Measurements from ENCODE around the gene SELENOV. TPM values are rescaled to one million over a fixed set of nuclear protein-coding genes. Genes with fewer than 3 reads are reported as not detected.

SELENOV gene
- total RNA-seq, 1 experiment from 2014 or later = not detected

DNA sequence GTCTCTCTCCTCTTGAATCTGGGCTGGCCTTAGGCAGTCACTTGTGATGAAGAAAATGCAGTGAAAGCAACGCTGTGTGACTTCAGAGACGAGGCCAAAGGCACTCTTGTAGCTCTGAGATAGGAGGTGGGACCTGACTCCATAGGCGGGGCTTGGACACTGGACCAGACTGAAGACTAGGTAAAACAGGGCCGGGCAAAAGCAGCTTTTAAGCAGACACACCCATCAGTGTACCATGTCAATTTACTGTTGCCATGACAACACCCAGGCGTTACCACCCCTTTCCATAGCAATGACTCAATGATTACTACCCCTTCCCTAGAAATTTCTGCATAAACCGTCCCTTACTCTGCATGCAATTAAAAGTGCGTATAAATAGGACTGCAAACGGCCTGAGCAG is 31.7 kb downstream of the SELENOV start:
- no peak for ATAC-seq

More for the DNA sequence above, 31.7 kb downstream of the SELENOV start:
- ChIA-PET RAD21 (ENCODE audit: low non-redundant PET in 1 of 2, low total read pairs in 2 of 2, uncharacterized antibody in 2 of 2, unreplicated experiment in 2 of 2) (no interaction called here), CTCF (no interaction called here), POLR2A (no interaction called here)
- H3K27me3 ChIP-seq (ENCODE audit: insufficient read depth, low read length) = no peaks in the 10 kb centered on the region
- H3K79me2 ChIP-seq (ENCODE audit: insufficient read depth, low read length) = no peaks in the 10 kb centered on the region
- H3K4me2 ChIP-seq (ENCODE audit: low read length) = no peak overlapping the region
- H3K9me2 ChIP-seq (ENCODE audit: insufficient read depth) = no peaks in the 10 kb centered on the region
- no peak for DNase-seq (ENCODE audit: low read depth, low spot score)
- peaks cover 0 to 8% of the 10 kb centered on the region in 2 experiments; a peak in 1 of 4 replicates for H3K4me1 ChIP-seq (ENCODE audit: control insufficient read depth in 1 of 2, insufficient read depth in 2 of 2, low read length in 2 of 2)
- no peak overlapping the region for H3K4me3 ChIP-seq (replicated peaks in 1 of 2; ENCODE audit: low read depth in 1 of 2, low read length in 2 of 2)
- intact Hi-C loops (cut with micrococcal nuclease) = no loop called here
- H3K36me3 ChIP-seq (ENCODE audit: control insufficient read depth in 1 of 2, insufficient read depth in 2 of 2, low read length in 2 of 2) = no peaks in the 10 kb centered on the region
- H3K9me3 ChIP-seq (ENCODE audit: control insufficient read depth in 1 of 2, insufficient read depth in 1 of 2, low read depth in 1 of 2, low read length in 2 of 2) = no peaks in the 10 kb centered on the region
- H2AFZ ChIP-seq (ENCODE audit: low read depth, low read length, poor library complexity, severe bottlenecking) = no peak overlapping the region
- TF ChIP-seq POLR2A (IDR thresholded peaks at IDR 0.05; ENCODE audit: borderline replicate concordance, extremely low read depth, insufficient read depth, insufficient read length) (no peak), ZFX (IDR thresholded peaks at IDR 0.05) (no peak), REST (IDR thresholded peaks at IDR 0.05; ENCODE audit: low read depth) (no peak), TCF7L2 (IDR thresholded peaks at IDR 0.05; ENCODE audit: borderline replicate concordance, extremely low read depth, insufficient read depth, insufficient read length) (no peak), ZBTB33 (IDR thresholded peaks at IDR 0.05; ENCODE audit: extremely low read depth, insufficient replicate concordance, low read length) (no peak), SP1 (IDR thresholded peaks at IDR 0.05; ENCODE audit: low read depth) (no peak), ELF1 (IDR thresholded peaks at IDR 0.05; ENCODE audit: borderline replicate concordance, low read depth) (no peak), YY1 (IDR thresholded peaks at IDR 0.05; ENCODE audit: extremely low read depth, insufficient replicate concordance, low read depth, low read length) (no peak), FOSL1 (IDR thresholded peaks at IDR 0.05; ENCODE audit: low read depth) (no peak), EZH2phosphoT487 (IDR thresholded peaks at IDR 0.05; ENCODE audit: borderline replicate concordance) (no peak), CEBPB (IDR thresholded peaks at IDR 0.05; ENCODE audit: low read depth) (no peak), CBX3 (IDR thresholded peaks at IDR 0.05; ENCODE audit: low read depth) (no peak), POLR2AphosphoS5 (IDR thresholded peaks at IDR 0.05; ENCODE audit: low read depth, low read length) (no peak), ZNF274 (IDR thresholded peaks at IDR 0.05; ENCODE audit: low read depth, low read length) (no peak), SIN3A (IDR thresholded peaks at IDR 0.05; ENCODE audit: low read depth) (no peak), EZH2 (IDR thresholded peaks at IDR 0.05) (no peak)
- TF ChIP-seq, protein P1, sequence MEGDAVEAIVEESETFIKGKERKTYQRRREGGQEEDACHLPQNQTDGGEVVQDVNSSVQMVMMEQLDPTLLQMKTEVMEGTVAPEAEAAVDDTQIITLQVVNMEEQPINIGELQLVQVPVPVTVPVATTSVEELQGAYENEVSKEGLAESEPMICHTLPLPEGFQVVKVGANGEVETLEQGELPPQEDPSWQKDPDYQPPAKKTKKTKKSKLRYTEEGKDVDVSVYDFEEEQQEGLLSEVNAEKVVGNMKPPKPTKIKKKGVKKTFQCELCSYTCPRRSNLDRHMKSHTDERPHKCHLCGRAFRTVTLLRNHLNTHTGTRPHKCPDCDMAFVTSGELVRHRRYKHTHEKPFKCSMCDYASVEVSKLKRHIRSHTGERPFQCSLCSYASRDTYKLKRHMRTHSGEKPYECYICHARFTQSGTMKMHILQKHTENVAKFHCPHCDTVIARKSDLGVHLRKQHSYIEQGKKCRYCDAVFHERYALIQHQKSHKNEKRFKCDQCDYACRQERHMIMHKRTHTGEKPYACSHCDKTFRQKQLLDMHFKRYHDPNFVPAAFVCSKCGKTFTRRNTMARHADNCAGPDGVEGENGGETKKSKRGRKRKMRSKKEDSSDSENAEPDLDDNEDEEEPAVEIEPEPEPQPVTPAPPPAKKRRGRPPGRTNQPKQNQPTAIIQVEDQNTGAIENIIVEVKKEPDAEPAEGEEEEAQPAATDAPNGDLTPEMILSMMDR (IDR thresholded peaks at IDR 0.05 in 2 of 3, conservative IDR thresholded peaks at IDR 0.05 in 1 of 3; ENCODE audit: borderline replicate concordance in 1 of 3, insufficient read depth in 1 of 3, low read depth in 2 of 3, low read length in 2 of 3) = no peak
- TF ChIP-seq, protein P2, sequence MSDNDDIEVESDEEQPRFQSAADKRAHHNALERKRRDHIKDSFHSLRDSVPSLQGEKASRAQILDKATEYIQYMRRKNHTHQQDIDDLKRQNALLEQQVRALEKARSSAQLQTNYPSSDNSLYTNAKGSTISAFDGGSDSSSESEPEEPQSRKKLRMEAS (IDR thresholded peaks at IDR 0.05) = no peak
- TF ChIP-seq, protein P3, sequence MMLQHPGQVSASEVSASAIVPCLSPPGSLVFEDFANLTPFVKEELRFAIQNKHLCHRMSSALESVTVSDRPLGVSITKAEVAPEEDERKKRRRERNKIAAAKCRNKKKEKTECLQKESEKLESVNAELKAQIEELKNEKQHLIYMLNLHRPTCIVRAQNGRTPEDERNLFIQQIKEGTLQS (IDR thresholded peaks at IDR 0.05) = no peak
- H3K9ac ChIP-seq (ENCODE audit: low read length) = no peak overlapping the region
- H4K20me1 ChIP-seq (ENCODE audit: insufficient read depth) = no peaks in the 10 kb centered on the region
- BruUV-seq (replicated peaks) = no TSS peak
- H3K27ac ChIP-seq (ENCODE audit: low read depth, low read length) = no peak overlapping the region

All from HCT116 (cell line).